Neural crest cell (in vitro differentiated cells): ENCODE measurements around the gene TBC1D19. TPM values are rescaled to one million over a fixed set of nuclear protein-coding genes. Genes with fewer than 3 reads are reported as not detected.

Experiments used
- DNase-seq: peaks from one replicate; pipeline ENCODE4 v3.0.0; 2021; ENCODE audit warnings: low read depth, mixed read lengths, low spot score
- H3K27ac Mint-ChIP-seq: one replicate; pipeline ENCODE4 v1.8.0; 2021; ENCODE audit warnings: mild to moderate bottlenecking, mixed read lengths; ENCODE audit not compliant: unreplicated experiment
- H3K27me3 Mint-ChIP-seq: 2 replicates; pipeline ENCODE4 v1.8.0; 2021; ENCODE audit warnings: low read depth, mild to moderate bottlenecking, mixed read lengths
- H3K36me3 Mint-ChIP-seq: 2 replicates; pipeline ENCODE4 v1.8.0; 2021; ENCODE audit warnings: low read depth, mild to moderate bottlenecking, mixed read lengths
- H3K4me1 Mint-ChIP-seq: 2 replicates; pipeline ENCODE4 v1.8.0; 2021; ENCODE audit warnings: mixed read lengths
- H3K4me3 Mint-ChIP-seq: one replicate; pipeline ENCODE4 v1.8.0; 2021; ENCODE audit warnings: mild to moderate bottlenecking, mixed read lengths
- H3K9me3 Mint-ChIP-seq: 2 replicates; pipeline ENCODE4 v1.8.0; 2021; ENCODE audit warnings: mixed read lengths
- CTCF ChIP-seq: fragments of 200-600 bp; sonication (generic); conservative IDR thresholded peaks from 2 replicates; pipeline ENCODE4 v1.5.0; 2021; ENCODE audit warnings: antibody characterized with exemption, mild to moderate bottlenecking
- total RNA-seq: library from RNA; stranded (reverse); gene quantifications from 2 replicates; pipeline ENCODE4 v1.2.1, GENCODE V29; 2021

The TBC1D19 gene
- total RNA-seq, 1 donor from 2014 or later, result 9.2 TPM

- peaks cover 13% of the 10 kb centered on the region for H3K36me3 Mint-ChIP-seq
- TF ChIP-seq CTCF, result no peak
- no peak overlapping the region for H3K4me3 Mint-ChIP-seq
These were observed 204.5 kb downstream of the TBC1D19 start for GRCh38 chr4:26788341-26788733.

GRCh38 chr4:26789208-26789607 is 205.3 kb downstream of the TBC1D19 start:
- Mint-ChIP-seq H3K4me1 (peaks cover 30% of the 10 kb centered on the region), H3K27me3 (no peaks in the 10 kb centered on the region), H3K27ac (no peak overlapping the region), H3K9me3 (peaks cover 17% of the 10 kb centered on the region), H3K36me3 (peaks cover 17% of the 10 kb centered on the region), H3K4me3 (no peak overlapping the region)
- TF ChIP-seq CTCF, result no peak
- no peak for DNase-seq

More at GRCh38 chr4:26788341-26788733, 204.5 kb downstream of the TBC1D19 start:
- Mint-ChIP-seq H3K27me3 (no peaks in the 10 kb centered on the region), H3K9me3 (peaks cover 13% of the 10 kb centered on the region), H3K4me1 (peaks cover 30% of the 10 kb centered on the region), H3K27ac (no peak overlapping the region)
- DNase-seq, result no peak

- Mint-ChIP-seq H3K36me3 (peaks cover 11% of the 10 kb centered on the region), H3K4me3 (no peak overlapping the region), H3K9me3 (peaks cover 11% of the 10 kb centered on the region), H3K27ac (no peak overlapping the region), H3K4me1 (peaks cover 18% of the 10 kb centered on the region), H3K27me3 (no peaks in the 10 kb centered on the region)
- no peak for TF ChIP-seq CTCF
- no peak for DNase-seq
These were observed 207.5 kb downstream of the TBC1D19 start for GRCh38 chr4:26791346-26791745.

GRCh38 chr4:26792639-26793038 is 208.8 kb downstream of the TBC1D19 start:
- Mint-ChIP-seq H3K27ac (no peak overlapping the region), H3K4me3 (no peak overlapping the region), H3K9me3 (peaks cover 18% of the 10 kb centered on the region), H3K4me1 (peaks cover 8% of the 10 kb centered on the region), H3K36me3 (peaks cover 11% of the 10 kb centered on the region), H3K27me3 (no peaks in the 10 kb centered on the region)
- no peak for DNase-seq
- no peak for TF ChIP-seq CTCF

- Mint-ChIP-seq H3K4me1 (peaks cover 4% of the 10 kb centered on the region), H3K27me3 (no peaks in the 10 kb centered on the region), H3K9me3 (peaks cover 21% of the 10 kb centered on the region), H3K4me3 (no peak overlapping the region), H3K36me3 (peaks cover 11% of the 10 kb centered on the region), H3K27ac (no peak overlapping the region)
- no peak for TF ChIP-seq CTCF
- no peak for DNase-seq
These were observed 209.9 kb downstream of the TBC1D19 start for GRCh38 chr4:26793735-26794134.

- Mint-ChIP-seq H3K9me3 (peaks cover 14% of the 10 kb centered on the region), H3K27ac (no peak overlapping the region), H3K4me3 (no peak overlapping the region), H3K27me3 (no peaks in the 10 kb centered on the region), H3K4me1 (peaks cover under 1% of the 10 kb centered on the region), H3K36me3 (peaks cover 4% of the 10 kb centered on the region)
- no peak for DNase-seq
- no peak for TF ChIP-seq CTCF
These were observed 212.2 kb downstream of the TBC1D19 start for GRCh38 chr4:26796081-26796480.
